Activated gamma-delta T cell (primary cell): ENCODE data around the gene TIMM13.
"Not testable (repeated sequence)": the region's sequence is repeated elsewhere in the genome, so short reads cannot be mapped to it uniquely, and the experiment has no call there.

Source experiments
- DNase-seq: peaks from one replicate; lab custom pipeline; 2025; lab: John Stamatoyannopoulos, UW

The TIMM13 gene

DNA sequence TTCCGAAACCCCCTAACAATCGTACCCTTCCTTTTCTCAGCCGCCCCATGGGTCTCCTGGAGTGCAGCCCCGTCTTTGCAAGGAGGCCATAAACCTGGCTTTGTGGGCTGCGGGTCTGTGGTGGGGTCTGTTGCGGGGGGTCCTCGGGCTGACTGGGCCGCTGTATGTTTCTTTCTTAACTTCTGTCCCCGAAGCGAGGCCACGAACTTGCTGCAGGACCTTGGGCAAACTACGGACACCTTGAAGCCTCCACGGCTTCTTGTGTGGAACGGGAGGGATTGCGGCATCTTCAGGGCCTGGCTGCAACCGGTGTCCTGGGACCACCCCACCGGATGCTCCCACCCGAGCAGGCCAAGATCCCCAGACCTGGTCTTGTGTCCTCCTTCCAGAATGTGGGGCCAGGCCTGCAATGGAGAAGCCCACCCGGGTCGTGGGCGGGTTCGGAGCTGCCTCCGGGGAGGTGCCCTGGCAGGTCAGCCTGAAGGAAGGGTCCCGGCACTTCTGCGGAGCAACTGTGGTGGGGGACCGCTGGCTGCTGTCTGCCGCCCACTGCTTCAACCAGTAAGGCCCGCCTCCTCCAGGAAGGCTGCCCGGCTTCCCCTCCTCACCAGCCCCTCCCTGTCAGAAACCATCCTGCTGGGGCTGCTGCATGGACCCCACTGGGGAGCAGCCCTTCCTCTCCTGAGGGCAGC lies 12.0 kb downstream of the TIMM13 start:
- DNase-seq = no peak

- DNase-seq = no peak
Observed at GRCh38 chr19:2413629-2414028, 13.8 kb downstream of the TIMM13 start.

GRCh38 chr19:2413159-2413558 lies 14.2 kb downstream of the TIMM13 start:
- no peak for DNase-seq

GRCh38 chr19:2412449-2412848 lies 14.9 kb downstream of the TIMM13 start:
- no peak for DNase-seq

- no peak for DNase-seq
Observed at GRCh38 chr19:2411709-2412108, 15.7 kb downstream of the TIMM13 start.

DNA sequence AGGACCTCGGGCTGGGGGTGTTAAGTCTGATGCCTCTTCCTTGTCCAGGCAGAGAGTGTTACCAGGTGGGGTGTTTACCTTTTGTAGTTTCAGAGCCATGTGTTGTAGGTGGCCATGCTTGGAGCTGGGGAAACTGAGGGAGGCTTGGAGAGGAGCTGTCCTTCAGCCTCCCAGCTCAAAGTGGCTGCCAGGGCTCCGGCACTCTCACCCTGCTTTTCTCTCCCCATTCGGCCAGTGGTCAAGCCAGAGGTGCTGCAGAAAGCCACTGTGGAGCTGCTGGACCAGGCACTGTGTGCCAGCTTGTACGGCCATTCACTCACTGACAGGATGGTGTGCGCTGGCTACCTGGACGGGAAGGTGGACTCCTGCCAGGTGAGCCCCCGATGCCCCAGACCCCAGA lies 17.4 kb downstream of the TIMM13 start:
- DNase-seq = no peak

GRCh38 chr19:2409352-2409912 lies 18.0 kb downstream of the TIMM13 start:
- DNase-seq = no peak

DNA sequence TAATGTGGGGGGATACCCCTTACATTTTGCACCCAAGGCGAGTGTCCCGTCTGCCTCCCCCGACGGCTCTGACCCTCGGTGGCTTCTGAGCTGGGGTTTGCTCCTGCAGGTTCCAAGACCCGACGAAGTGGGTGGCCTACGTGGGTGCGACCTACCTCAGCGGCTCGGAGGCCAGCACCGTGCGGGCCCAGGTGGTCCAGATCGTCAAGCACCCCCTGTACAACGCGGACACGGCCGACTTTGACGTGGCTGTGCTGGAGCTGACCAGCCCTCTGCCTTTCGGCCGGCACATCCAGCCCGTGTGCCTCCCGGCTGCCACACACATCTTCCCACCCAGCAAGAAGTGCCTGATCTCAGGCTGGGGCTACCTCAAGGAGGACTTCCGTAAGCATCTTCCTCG lies 19.1 kb downstream of the TIMM13 start:
- DNase-seq = no peak

- no peak for DNase-seq
Observed at GRCh38 chr19:2399582-2399981, 27.8 kb downstream of the TIMM13 start.

GRCh38 chr19:2398735-2399305 lies 28.6 kb downstream of the TIMM13 start:
- DNase-seq = no peak

- DNase-seq = not testable (repeated sequence)
Observed at GRCh38 chr19:2397173-2397572, 30.2 kb downstream of the TIMM13 start.

- DNase-seq = not testable (repeated sequence)
Observed at GRCh38 chr19:2395293-2395829, 32.0 kb downstream of the TIMM13 start.

- no peak for DNase-seq
Observed at GRCh38 chr19:2394442-2395292, 32.7 kb downstream of the TIMM13 start.

DNA sequence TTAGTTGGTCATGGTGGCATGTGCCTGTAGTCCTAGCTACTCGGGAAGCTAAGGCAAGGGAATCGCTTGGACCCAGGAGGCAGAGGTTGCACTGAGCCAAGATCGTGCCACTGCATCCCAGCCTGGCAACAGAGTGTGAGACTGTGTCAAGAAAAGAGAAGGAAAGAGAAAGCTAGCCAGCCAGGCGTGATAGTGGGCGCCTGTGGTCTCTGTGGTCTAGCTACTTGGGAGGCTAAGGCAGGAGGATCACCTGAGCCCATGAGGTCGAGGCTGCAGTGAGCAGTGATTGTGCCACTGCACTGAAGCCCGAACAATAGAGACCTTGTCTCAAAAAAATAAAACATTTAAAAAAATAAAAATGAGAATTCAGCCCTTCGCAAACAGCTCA lies 33.3 kb downstream of the TIMM13 start:
- DNase-seq = no peak

DNA sequence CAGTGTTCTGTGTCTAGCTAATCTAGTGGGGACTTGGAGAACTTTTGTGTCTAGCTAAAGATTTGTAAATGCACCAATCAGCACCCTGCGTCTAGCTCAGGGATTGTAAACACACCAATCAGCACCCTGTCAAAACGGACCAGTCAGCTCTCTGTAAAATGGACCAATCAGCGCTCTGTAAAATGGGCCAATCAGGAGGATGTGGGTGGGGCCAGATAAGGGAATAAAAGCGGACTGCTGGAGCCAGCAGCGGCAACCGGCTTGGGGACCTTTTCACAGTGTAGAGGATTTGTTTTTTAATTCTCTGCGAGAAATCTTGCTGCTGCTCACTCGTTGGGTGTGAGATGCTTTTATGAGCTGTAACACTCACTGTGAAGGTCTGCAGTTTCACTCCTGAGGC lies 34.5 kb downstream of the TIMM13 start:
- not testable (repeated sequence) for DNase-seq

GRCh38 chr19:2392366-2392765 lies 35.0 kb downstream of the TIMM13 start:
- no peak for DNase-seq

DNA sequence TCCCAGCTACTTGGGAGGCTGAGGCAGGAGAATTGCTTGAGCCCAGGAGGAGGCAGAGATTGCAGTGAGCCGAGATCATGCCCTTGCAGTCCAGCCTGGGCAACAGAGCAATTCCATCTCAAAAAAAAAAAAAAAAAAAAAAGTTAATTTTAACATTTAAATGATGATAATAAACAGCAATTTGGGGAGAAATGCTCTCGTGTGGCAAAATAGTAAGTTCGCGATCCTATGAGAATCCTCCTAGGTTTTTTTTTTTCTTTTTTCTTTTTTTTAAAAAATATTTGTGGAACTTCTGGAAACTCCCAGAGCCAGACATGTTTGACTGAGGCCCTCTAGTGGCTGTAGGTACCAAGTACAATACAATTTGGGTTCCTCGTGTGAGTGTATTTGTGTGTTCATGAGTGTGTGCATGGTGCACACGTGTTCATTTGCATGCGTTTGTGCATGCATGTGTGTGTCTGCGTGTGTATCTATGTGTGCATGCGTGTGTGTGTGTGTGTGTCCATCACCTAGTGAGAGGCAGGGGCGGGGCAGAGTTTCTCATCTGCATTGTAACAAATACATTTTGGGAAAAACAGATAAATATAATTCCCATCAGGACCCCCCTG lies 36.2 kb downstream of the TIMM13 start:
- DNase-seq = no peak

- DNase-seq = no peak
Observed at GRCh38 chr19:2389594-2389993, 37.8 kb downstream of the TIMM13 start.

DNA sequence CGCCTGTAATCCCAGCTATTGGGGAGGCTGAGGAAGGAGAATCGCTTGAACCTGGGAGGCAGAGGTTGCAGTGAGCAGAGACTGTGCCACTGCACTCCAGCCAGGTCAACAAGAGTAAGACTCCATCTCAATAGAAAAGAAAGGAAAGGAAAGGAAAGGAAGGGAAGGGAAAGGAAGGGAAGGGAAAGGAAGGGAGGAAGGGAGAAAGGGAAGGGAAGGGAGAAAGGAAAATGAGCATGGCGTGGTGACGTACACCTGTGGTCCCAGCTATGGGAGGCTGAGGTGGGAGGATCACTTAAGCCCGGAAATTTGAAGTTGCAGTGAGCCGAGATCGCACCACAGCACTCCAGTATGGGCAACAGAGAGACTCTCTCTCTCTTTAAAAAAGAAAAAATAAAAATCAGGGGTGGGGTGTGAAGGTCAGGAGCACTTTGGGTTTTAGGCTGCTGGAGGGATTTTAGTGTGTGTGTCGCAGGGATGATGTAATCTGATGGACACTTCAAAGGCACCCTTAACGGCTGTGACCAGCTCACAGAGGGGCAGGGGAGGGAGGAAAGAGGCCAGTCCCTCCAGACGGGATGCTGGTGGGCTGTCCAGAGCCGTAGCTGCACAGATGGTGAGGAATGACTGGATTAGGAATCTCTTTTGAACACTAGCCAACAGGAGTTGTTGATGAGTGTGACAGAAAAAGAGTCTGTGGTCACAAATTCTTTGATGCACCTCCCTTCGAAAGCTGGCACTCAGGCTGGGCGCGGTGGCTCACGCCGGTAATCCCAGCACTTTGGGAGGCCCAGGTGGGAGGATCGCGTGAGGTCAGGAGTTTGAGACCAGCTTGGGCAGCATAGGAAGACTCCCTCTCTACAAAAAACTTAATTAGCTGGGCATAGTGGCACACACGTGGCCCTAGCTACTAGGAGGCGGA lies 39.8 kb downstream of the TIMM13 start:
- no peak for DNase-seq

GRCh38 chr19:2385053-2385721 lies 42.2 kb downstream of the TIMM13 start:
- DNase-seq = no peak
